ENCODE data around the gene SALL3. TPM values are rescaled to one million over a fixed set of nuclear protein-coding genes. Genes with fewer than 3 reads are reported as not detected.

The SALL3 gene
- total RNA-seq (2014; rRNA removed; shearing (Covaris generic)) = not detected in 2 replicates

DNA sequence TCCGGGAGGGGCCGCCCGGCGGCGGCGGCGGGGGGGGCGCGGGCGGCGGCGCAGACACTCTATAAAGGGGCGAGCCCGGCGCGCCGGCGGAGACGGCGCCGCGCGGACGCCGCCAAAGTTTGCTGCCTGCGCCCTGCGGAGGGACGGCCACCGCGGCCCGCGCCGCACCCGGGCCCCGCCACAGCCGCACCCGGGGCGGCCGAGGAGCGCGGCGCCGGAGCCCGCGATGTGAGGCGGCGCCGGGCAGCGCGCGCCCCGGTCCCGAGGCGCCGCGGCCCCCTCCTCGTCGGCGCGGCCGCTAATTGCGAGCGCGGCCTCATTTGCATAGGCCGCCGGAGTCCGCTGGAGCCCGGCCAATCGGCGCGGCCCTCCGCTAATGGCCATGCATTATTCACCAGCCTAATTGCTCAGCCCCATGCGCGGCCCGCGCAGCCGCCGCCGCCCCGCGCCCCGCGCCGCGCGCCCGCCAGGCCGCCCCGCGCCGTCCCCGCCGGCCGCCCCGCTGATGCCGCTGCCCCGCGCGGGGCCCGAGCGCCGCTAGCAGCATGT is at the start of gene SALL3:
Gene SALL3 (plus strand): TSS at position 89 of the 549 bp plus-strand sequence. CDS start 457 bp downstream, at position 546.

Other genes starting within 250 kb of the SALL3 start
- 5.0 and 11.7 TPM in 2 replicates for gene ATP9B, start 89.6 kb downstream of the SALL3 start, total RNA-seq (2014; rRNA removed; shearing (Covaris generic))

All from A375 (cell line).